Measurements from ENCODE around the gene LCP2.

The LCP2 gene

GRCh38 chr5:170286386-170286925 is 11.1 kb downstream of the LCP2 start:
- TF ChIP-seq CTCF (conservative IDR thresholded peaks at IDR 0.05; ENCODE audit: low read length) = no peak
- no peak for DNase-seq (ENCODE audit: low read depth)
- H3K4me3 ChIP-seq (ENCODE audit: low read length) = no peak overlapping the region

DNA sequence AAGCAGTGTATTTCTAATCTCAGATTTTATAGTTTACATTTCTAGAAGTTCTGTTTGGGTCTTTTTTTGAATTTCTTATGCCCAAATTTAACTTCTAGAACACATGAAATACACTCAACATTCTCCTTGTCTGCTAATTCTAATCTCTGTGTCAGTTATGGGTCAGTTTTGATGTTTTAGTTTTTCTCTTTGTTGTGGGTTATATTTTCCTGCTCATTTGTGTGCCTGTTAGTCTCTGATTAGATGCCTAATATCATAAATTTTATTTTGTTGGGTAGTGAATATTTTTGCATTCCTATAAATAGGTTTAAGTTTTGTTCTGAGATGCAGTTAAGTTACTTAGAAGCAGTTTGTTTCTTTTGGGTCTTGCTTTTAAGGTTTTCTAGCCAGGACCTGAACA is 12.4 kb downstream of the LCP2 start:
- no peak for TF ChIP-seq CTCF (conservative IDR thresholded peaks at IDR 0.05; ENCODE audit: low read length)
- no peak for DNase-seq (ENCODE audit: low read depth)
- H3K4me3 ChIP-seq (ENCODE audit: low read length) = no peak overlapping the region

GRCh38 chr5:170284231-170284630 is 13.3 kb downstream of the LCP2 start:
- H3K4me3 ChIP-seq (ENCODE audit: low read length) = no peak overlapping the region
- no peak for DNase-seq (ENCODE audit: low read depth)
- no peak for TF ChIP-seq CTCF (conservative IDR thresholded peaks at IDR 0.05; ENCODE audit: low read length)

GRCh38 chr5:170283296-170283695 is 14.3 kb downstream of the LCP2 start:
- no peak overlapping the region for H3K4me3 ChIP-seq (ENCODE audit: low read length)
- no peak for DNase-seq (ENCODE audit: low read depth)
- TF ChIP-seq CTCF (conservative IDR thresholded peaks at IDR 0.05; ENCODE audit: low read length) = no peak

DNA sequence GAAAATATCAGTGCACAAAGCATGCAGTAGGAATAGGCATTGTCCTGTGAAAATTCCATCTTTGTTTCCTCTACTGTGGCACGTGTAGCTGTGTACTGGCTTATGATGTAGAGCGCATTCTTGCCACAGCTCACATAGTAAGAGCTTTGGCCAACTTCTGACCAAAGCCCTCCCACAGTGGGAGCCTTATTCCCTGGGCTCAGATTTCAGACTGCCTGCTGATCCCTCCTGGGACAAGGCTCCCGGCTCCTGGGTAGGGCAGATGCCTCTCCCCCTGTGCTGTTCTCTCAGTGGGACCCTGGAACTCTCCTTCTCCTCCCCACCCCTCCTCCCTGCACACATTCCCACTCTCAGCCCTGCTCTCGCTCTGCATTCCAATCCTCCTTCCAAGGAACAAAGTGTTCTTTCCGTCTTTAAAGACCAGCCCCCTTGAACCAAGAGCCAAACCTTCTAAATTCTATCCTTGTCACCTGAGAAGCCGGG is 17.5 kb downstream of the LCP2 start:
- no peak for TF ChIP-seq CTCF (conservative IDR thresholded peaks at IDR 0.05; ENCODE audit: low read length)
- H3K4me3 ChIP-seq (ENCODE audit: low read length) = no peak overlapping the region
- no peak for DNase-seq (ENCODE audit: low read depth)

DNA sequence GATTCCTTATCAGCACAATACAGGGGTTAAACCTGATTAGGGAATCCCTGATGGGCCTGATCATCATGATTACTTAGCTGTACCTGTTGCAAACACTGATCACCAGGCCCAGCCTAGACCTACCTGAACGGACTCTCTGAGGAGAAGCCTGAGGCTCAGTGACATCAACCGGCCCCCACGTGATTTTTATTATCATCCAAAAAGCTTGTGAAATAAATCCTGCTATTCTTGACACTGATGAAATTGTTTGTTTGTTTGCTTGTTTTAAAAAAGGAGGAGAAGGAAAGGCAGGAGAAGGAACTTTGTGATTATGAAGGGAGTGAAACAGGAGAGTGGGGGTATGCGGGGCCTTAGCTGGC is 18.1 kb downstream of the LCP2 start:
- TF ChIP-seq CTCF (conservative IDR thresholded peaks at IDR 0.05; ENCODE audit: low read length) = no peak
- DNase-seq (ENCODE audit: low read depth) = no peak
- H3K4me3 ChIP-seq (ENCODE audit: low read length) = no peak overlapping the region

DNA sequence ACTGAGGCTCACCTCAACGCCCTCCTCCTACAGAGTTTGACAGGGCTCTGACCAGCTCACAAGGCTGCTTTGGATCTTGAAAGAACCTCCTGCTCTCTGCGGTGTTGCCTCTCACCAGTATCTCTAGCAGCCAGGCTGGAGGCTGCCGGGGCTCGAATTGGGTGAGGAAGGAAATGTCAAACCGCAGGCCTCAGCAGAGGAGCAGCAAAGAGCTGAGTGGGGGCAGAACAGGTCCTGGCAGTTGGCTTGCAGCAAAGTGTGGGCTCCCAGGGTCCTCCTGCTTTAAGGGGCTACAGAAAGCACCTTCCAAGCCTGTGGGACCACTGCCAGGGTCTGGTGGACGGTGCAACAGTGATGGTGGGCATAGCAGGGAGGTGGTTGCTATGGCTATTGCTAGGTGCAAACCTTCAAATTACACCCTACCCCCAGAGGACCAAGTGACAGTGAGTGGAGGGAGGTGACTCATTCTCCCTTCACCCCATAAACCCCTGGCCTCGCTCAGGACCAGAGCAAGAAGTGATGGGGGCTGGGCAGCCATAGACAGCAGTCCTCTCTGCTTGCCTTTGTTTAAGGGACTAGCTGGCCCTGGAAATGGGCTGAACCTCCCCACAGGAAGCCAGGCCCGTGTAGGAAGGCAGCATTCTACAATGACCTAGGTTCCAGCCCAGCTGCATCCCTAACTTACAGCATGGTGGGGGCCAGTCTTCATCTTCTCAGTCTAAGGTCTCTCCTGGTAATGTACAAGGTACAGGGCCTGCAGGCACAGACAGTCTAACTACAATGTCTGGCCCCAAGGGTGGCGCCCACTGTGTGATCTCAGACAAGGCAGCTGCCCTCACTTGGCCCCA is 18.7 kb downstream of the LCP2 start:
- DNase-seq (ENCODE audit: low read depth) = no peak
- no peak for TF ChIP-seq CTCF (conservative IDR thresholded peaks at IDR 0.05; ENCODE audit: low read length)
- no peak overlapping the region for H3K4me3 ChIP-seq (ENCODE audit: low read length)
